SU-DHL-6 (cell line): ENCODE results near the gene IFT43.

ENCODE experiments used
- H2AFZ ChIP-seq: fragments of 200-600 bp; sonication (generic); 2 replicates; pipeline ENCODE4 v1.6.1; 2014; ENCODE audit warnings: low read depth, mild to moderate bottlenecking, moderate library complexity, mixed read lengths, antibody characterized with exemption, low read length; ENCODE audit not compliant: severe bottlenecking
- H3F3A ChIP-seq: fragments of 200-600 bp; shearing (Covaris generic); 2 replicates; pipeline ENCODE4 v1.6.0; 2016; ENCODE audit warnings: antibody characterized with exemption, mild to moderate bottlenecking; ENCODE audit not compliant: insufficient read depth
- H3K27ac ChIP-seq: fragments of 200-600 bp; sonication (generic); 2 replicates; pipeline ENCODE4 v1.5.1; 2016; ENCODE audit warnings: low read depth, mild to moderate bottlenecking, low read length, moderate library complexity, mixed read lengths
- H3K27me3 ChIP-seq: fragments of 200-600 bp; sonication (generic), shearing (Covaris generic); 2 replicates; pipeline ENCODE4 v1.6.0; 2014; ENCODE audit warnings: mild to moderate bottlenecking, low read length
- H3K36me3 ChIP-seq: fragments of 200-600 bp; sonication (generic); 2 replicates; pipeline ENCODE4 v1.6.1; 2014; ENCODE audit warnings: mild to moderate bottlenecking, low read length, mixed read lengths
- H3K4me2 ChIP-seq: fragments of 300-600, 200-600 bp; shearing (Covaris generic), sonication (generic); 2 replicates; pipeline ENCODE4 v1.6.0; 2014; ENCODE audit warnings: low read length, low read depth, mild to moderate bottlenecking; ENCODE audit not compliant: poor library complexity, severe bottlenecking
- H3K4me3 ChIP-seq: fragments of 200-600 bp; sonication (generic); 2 replicates; pipeline ENCODE4 v1.5.1; 2014; ENCODE audit warnings: antibody characterized with exemption, low read length, mild to moderate bottlenecking, mixed read lengths; ENCODE audit not compliant: insufficient read depth, poor library complexity, severe bottlenecking
- H3K79me2 ChIP-seq: fragments of 200-600 bp; sonication (generic); 2 replicates; pipeline ENCODE4 v1.6.1; 2014; ENCODE audit warnings: mild to moderate bottlenecking, low read length, moderate library complexity; ENCODE audit not compliant: insufficient read depth
- H3K9ac ChIP-seq: fragments of 200-600 bp; sonication (generic); 2 replicates; pipeline ENCODE4 v1.7.0; 2014; ENCODE audit warnings: mild to moderate bottlenecking, low read length
- H3K9me2 ChIP-seq: fragments of 200-600 bp; sonication (generic); replicated peaks from 2 replicates; pipeline ENCODE4 v1.6.1; 2014; ENCODE audit warnings: low read length; ENCODE audit not compliant: insufficient read depth
- H3K9me3 ChIP-seq: fragments of 200-600 bp; sonication (generic); 2 replicates; pipeline ENCODE4 v1.6.1; 2014; ENCODE audit warnings: low read length, mixed read lengths; ENCODE audit not compliant: insufficient read depth
- H4K20me1 ChIP-seq: fragments of 200-600 bp; sonication (generic); 2 replicates; pipeline ENCODE4 v1.6.1; 2014; ENCODE audit warnings: low read depth, mild to moderate bottlenecking, antibody characterized with exemption, low read length, moderate library complexity, mixed read lengths
- EZH2phosphoT487 ChIP-seq: fragments of 200-600 bp; sonication (generic), shearing (Covaris generic); conservative IDR thresholded peaks from 2 replicates; pipeline ENCODE4 v1.6.1; 2018; ENCODE audit warnings: mild to moderate bottlenecking, antibody characterized with exemption, low read length, moderate library complexity, mixed read lengths
- TF ChIP-seq, protein P1 (sequence below): fragments of 200-600 bp; sonication (generic); IDR thresholded peaks from one replicate; pipeline ENCODE4 v1.5.1; 2017; ENCODE audit warnings: antibody characterized with exemption, mild to moderate bottlenecking, low read length, moderate library complexity; ENCODE audit not compliant: insufficient read depth, poor library complexity, severe bottlenecking

The IFT43 gene

DNA sequence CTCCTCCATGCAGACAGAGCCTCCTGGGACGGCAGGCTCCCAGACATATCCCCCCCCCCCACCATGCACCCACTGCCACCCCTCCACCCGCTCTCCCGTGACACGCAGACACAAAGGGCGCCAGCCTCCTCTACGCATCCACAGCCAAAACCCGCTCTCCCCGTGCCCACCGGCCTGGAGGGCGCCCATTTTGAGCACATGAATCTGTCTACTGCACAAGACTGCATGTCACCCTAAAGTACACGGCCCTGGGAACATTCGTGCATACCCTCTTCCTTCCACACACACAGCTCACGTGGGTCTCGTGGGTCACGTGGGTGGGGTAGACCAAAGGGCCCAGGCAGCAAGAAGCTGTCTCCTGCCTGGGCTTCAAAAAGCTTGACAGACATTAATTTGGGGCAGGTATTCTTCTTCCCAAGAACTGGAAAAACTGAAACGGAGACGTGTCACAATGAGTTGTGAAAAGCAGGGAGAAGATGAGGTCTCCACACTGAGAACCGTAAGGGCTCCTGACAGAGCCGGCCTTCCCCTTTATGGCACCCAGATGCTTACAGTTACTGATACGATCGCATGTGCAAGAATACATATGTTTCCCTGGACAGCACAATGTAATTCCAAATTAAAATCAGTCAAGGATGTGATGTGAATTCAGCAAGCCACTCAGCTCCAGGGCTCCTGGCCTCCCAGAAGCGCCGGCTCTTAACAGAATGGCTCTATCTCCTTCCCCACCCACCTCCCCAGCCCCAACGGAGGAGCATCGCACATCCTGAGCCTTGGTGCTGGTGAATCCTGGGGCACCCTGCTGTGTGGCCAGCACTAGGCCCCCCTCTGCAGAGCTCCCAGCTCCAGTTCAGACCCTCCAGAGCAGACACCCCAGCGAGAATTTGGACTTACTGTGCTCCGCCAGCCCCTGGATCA lies 5.7 kb upstream of the IFT43 start:
- Histone ChIP-seq H3K36me3 (no peaks in the 10 kb centered on the region), H3K79me2 (no peaks in the 10 kb centered on the region), H4K20me1 (no peaks in the 10 kb centered on the region), H2AFZ (no peak overlapping the region), H3K27ac (no peak overlapping the region), H3K4me2 (no peak overlapping the region), H3F3A (no peaks in the 10 kb centered on the region), H3K27me3 (no peaks in the 10 kb centered on the region), H3K9ac (no peak overlapping the region), H3K9me3 (no peaks in the 10 kb centered on the region), H3K4me3 (no peak overlapping the region), H3K9me2 (no peaks in the 10 kb centered on the region)
- TF ChIP-seq EZH2phosphoT487: no peak
- TF ChIP-seq, protein P1, sequence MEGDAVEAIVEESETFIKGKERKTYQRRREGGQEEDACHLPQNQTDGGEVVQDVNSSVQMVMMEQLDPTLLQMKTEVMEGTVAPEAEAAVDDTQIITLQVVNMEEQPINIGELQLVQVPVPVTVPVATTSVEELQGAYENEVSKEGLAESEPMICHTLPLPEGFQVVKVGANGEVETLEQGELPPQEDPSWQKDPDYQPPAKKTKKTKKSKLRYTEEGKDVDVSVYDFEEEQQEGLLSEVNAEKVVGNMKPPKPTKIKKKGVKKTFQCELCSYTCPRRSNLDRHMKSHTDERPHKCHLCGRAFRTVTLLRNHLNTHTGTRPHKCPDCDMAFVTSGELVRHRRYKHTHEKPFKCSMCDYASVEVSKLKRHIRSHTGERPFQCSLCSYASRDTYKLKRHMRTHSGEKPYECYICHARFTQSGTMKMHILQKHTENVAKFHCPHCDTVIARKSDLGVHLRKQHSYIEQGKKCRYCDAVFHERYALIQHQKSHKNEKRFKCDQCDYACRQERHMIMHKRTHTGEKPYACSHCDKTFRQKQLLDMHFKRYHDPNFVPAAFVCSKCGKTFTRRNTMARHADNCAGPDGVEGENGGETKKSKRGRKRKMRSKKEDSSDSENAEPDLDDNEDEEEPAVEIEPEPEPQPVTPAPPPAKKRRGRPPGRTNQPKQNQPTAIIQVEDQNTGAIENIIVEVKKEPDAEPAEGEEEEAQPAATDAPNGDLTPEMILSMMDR: no peak

- Histone ChIP-seq H3K79me2 (no peaks in the 10 kb centered on the region), H3K9ac (no peak overlapping the region), H2AFZ (no peak overlapping the region), H3K36me3 (no peaks in the 10 kb centered on the region), H3F3A (no peaks in the 10 kb centered on the region), H4K20me1 (no peaks in the 10 kb centered on the region), H3K9me2 (no peaks in the 10 kb centered on the region), H3K27ac (no peak overlapping the region), H3K9me3 (no peaks in the 10 kb centered on the region), H3K27me3 (no peaks in the 10 kb centered on the region), H3K4me3 (no peak overlapping the region), H3K4me2 (no peak overlapping the region)
- TF ChIP-seq, protein P1: no peak
- no peak for TF ChIP-seq EZH2phosphoT487
These were observed 4.7 kb upstream of the IFT43 start for GRCh38 chr14:75980856-75981255.

GRCh38 chr14:75981426-75982265 lies 3.9 kb upstream of the IFT43 start, which contains the start of gene TGFB3:
TSS of gene TGFB3 (minus strand) at chr14:75981995. CDS start at chr14:75980893, 1,102 bp downstream.
- H2AFZ ChIP-seq: peak within 1 kb of the TSS; percentile 95
- no peaks in the 10 kb centered on the region for H3F3A ChIP-seq
- H4K20me1 ChIP-seq: no peaks in the 10 kb centered on the region
- H3K4me2 ChIP-seq: peak within 1 kb of the TSS; percentile 92
- H3K27me3 ChIP-seq: no peaks in the 10 kb centered on the region
- H3K9ac ChIP-seq: peak within 1 kb of the TSS; percentile 61
- TF ChIP-seq EZH2phosphoT487: no peak
- TF ChIP-seq, protein P1: no peak
- H3K9me2 ChIP-seq: no peaks in the 10 kb centered on the region
- no peaks in the 10 kb centered on the region for H3K79me2 ChIP-seq
- no peaks in the 10 kb centered on the region for H3K36me3 ChIP-seq
- no peak within 1 kb of the TSS for H3K27ac ChIP-seq
- H3K9me3 ChIP-seq: no peaks in the 10 kb centered on the region
- H3K4me3 ChIP-seq: peak within 1 kb of the TSS; percentile 87
